H9 (cell line): ENCODE data around the gene E2F4. TPM values are rescaled to one million over a fixed set of nuclear protein-coding genes. Genes with fewer than 3 reads are reported as not detected.
A peak's percentile ranks its signal among the peaks of the same experiment; 100 is the strongest.

Source experiments
- DNase-seq: peaks from one replicate; pipeline ENCODE4 v3.0.0-alpha.2; 2017
- H2AFZ ChIP-seq: one replicate; pipeline ENCODE4 v1.6.1; 2013; ENCODE audit warnings: mild to moderate bottlenecking, low read length, control low read depth, moderate library complexity
- H2AK5ac ChIP-seq: 2 replicates; pipeline ENCODE4 v1.6.1; 2013; ENCODE audit warnings: low read length, control low read depth, mixed read lengths; ENCODE audit not compliant: insufficient read length
- H2BK120ac ChIP-seq: one replicate; pipeline ENCODE4 v1.6.1; 2013; ENCODE audit warnings: low read depth, mild to moderate bottlenecking, low read length, control low read depth, inconsistent platforms; ENCODE audit not compliant: poor library complexity, severe bottlenecking
- H2BK12ac ChIP-seq: 2 replicates; pipeline ENCODE4 v1.6.1; 2013; ENCODE audit warnings: low read length, control low read depth, mixed read lengths, low read depth; ENCODE audit not compliant: insufficient read length
- H2BK15ac ChIP-seq: 2 replicates; pipeline ENCODE4 v1.6.1; 2013; ENCODE audit warnings: low read depth, low read length, control low read depth
- H2BK20ac ChIP-seq: one replicate; pipeline ENCODE4 v1.6.1; 2013; ENCODE audit warnings: low read depth, mild to moderate bottlenecking, low read length, control low read depth, inconsistent platforms; ENCODE audit not compliant: poor library complexity, severe bottlenecking
- H2BK5ac ChIP-seq: 2 replicates; pipeline ENCODE4 v1.6.1; 2013; ENCODE audit warnings: low read length, control low read depth, mixed read lengths; ENCODE audit not compliant: insufficient read length
- H3K14ac ChIP-seq: 2 replicates; pipeline ENCODE4 v1.6.1; 2013; ENCODE audit warnings: low read length, control low read depth; ENCODE audit not compliant: insufficient read depth
- H3K18ac ChIP-seq: 2 replicates; pipeline ENCODE4 v1.6.1; 2013; ENCODE audit warnings: low read depth, mild to moderate bottlenecking, mixed read lengths, low read length, control low read depth; ENCODE audit not compliant: insufficient read length
- H3K23ac ChIP-seq: 2 replicates; pipeline ENCODE4 v1.6.1; 2013; ENCODE audit warnings: low read length, control low read depth, mixed read lengths, low read depth; ENCODE audit not compliant: insufficient read length
- H3K23me2 ChIP-seq: 2 replicates; pipeline ENCODE4 v1.6.1; 2013; ENCODE audit warnings: low read depth, mild to moderate bottlenecking, mixed read lengths, low read length, control low read depth; ENCODE audit not compliant: insufficient read length, poor library complexity, severe bottlenecking
- H3K27ac ChIP-seq: 2 replicates; pipeline ENCODE4 v1.5.1; 2013; ENCODE audit warnings: low read length, control low read depth, mixed read lengths, low read depth; ENCODE audit not compliant: insufficient read length
- H3K27me3 ChIP-seq: 2 replicates; pipeline ENCODE4 v1.6.1; 2013; ENCODE audit warnings: low read length, control low read depth, inconsistent platforms; ENCODE audit not compliant: insufficient read depth
- H3K4ac ChIP-seq: 2 replicates; pipeline ENCODE4 v1.6.1; 2013; ENCODE audit warnings: low read depth, mild to moderate bottlenecking, control low read depth, inconsistent platforms, low read length, moderate library complexity
- H3K4me1 ChIP-seq: 2 replicates; pipeline ENCODE4 v1.6.1; 2013; ENCODE audit warnings: low read length, control low read depth, inconsistent platforms; ENCODE audit not compliant: insufficient read depth
- H3K4me2 ChIP-seq: 2 replicates; pipeline ENCODE4 v1.6.1; 2013; ENCODE audit warnings: low read length, control low read depth, mixed read lengths; ENCODE audit not compliant: insufficient read length, insufficient read depth
- H3K56ac ChIP-seq: 2 replicates; pipeline ENCODE4 v1.6.1; 2013; ENCODE audit warnings: low read depth, mild to moderate bottlenecking, mixed read lengths, low read length, control low read depth; ENCODE audit not compliant: insufficient read length
- H3K79me1 ChIP-seq: 2 replicates; pipeline ENCODE4 v1.6.1; 2013; ENCODE audit warnings: low read depth, mild to moderate bottlenecking, moderate library complexity, low read length, control low read depth, inconsistent platforms; ENCODE audit not compliant: insufficient read depth, poor library complexity, severe bottlenecking
- H3K79me2 ChIP-seq: 2 replicates; pipeline ENCODE4 v1.6.1; 2013; ENCODE audit warnings: low read length, control low read depth, inconsistent platforms; ENCODE audit not compliant: insufficient read depth
- H3K9ac ChIP-seq: 2 replicates; pipeline ENCODE4 v1.6.1; 2013; ENCODE audit warnings: low read length, control low read depth, mixed read lengths; ENCODE audit not compliant: insufficient read length; ENCODE audit errors: extremely low read depth
- H3K9me3 ChIP-seq: one replicate; pipeline ENCODE4 v1.6.1; 2013; ENCODE audit warnings: low read depth, low read length, inconsistent platforms; ENCODE audit not compliant: control insufficient read depth
- H3T11ph ChIP-seq: one replicate; pipeline ENCODE4 v1.6.1; 2013; ENCODE audit warnings: mild to moderate bottlenecking, low read length, control low read depth, inconsistent platforms
- H4K20me1 ChIP-seq: one replicate; pipeline ENCODE4 v1.6.1; 2013; ENCODE audit not compliant: control insufficient read depth, insufficient read length, insufficient read depth
- H4K5ac ChIP-seq: 2 replicates; pipeline ENCODE4 v1.6.1; 2013; ENCODE audit warnings: low read depth, mild to moderate bottlenecking, mixed read lengths, low read length, control low read depth; ENCODE audit not compliant: insufficient read length
- H4K8ac ChIP-seq: replicated peaks from 2 replicates; pipeline ENCODE4 v1.6.1; 2013; ENCODE audit warnings: low read length, control low read depth, mixed read lengths, low read depth; ENCODE audit not compliant: insufficient read length
- H4K91ac ChIP-seq: 2 replicates; pipeline ENCODE4 v1.6.1; 2013; ENCODE audit warnings: low read depth, mild to moderate bottlenecking, moderate library complexity, mixed read lengths, low read length, control low read depth; ENCODE audit not compliant: insufficient read length
- H3K27ac Mint-ChIP-seq, 3 experiments: 2 replicates in 2 of 3; 3 replicates in 1 of 3; pipeline ENCODE4 v1.8.0; 2020 to 2021; ENCODE audit warnings: mixed read lengths in 3 of 3, mild to moderate bottlenecking in 1 of 3, moderate library complexity in 1 of 3
- H3K27me3 Mint-ChIP-seq: 2 replicates; pipeline ENCODE4 v1.8.0; 2021; ENCODE audit warnings: low read depth, mild to moderate bottlenecking, moderate library complexity, mixed read lengths
- H3K36me3 Mint-ChIP-seq, 3 experiments: 2 replicates in 2 of 3; 3 replicates in 1 of 3; pipeline ENCODE4 v1.8.0; 2020 to 2021; ENCODE audit warnings: low read depth in 3 of 3, mixed read lengths in 3 of 3; ENCODE audit not compliant: insufficient read depth in 1 of 3
- H3K4me1 Mint-ChIP-seq, 2 experiments: 2 replicates each; pipeline ENCODE4 v1.8.0; 2020; ENCODE audit warnings: mixed read lengths in 2 of 2
- H3K4me3 Mint-ChIP-seq, 2 experiments: 2 replicates in 1 of 2; 3 replicates in 1 of 2; pipeline ENCODE4 v1.8.0; 2020 to 2021; ENCODE audit warnings: mild to moderate bottlenecking in 2 of 2, mixed read lengths in 2 of 2, moderate library complexity in 1 of 2
- H3K9me3 Mint-ChIP-seq, 2 experiments: 2 replicates in 1 of 2; 3 replicates in 1 of 2; pipeline ENCODE4 v1.8.0; 2020; ENCODE audit warnings: mild to moderate bottlenecking in 2 of 2, mixed read lengths in 2 of 2, moderate library complexity in 1 of 2
- CTCF ChIP-seq: fragments of 200-600 bp; sonication (generic); conservative IDR thresholded peaks from 3 replicates; pipeline ENCODE4 v1.8.0; 2021; ENCODE audit warnings: antibody characterized with exemption, mild to moderate bottlenecking
- WGBS: extraction: QIAGEN DNeasy Blood & Tissue Kit; methylation state at CpG from one replicate; pipeline ENCODE4 v1.1.7; 2013; ENCODE audit warnings: missing lambda C conversion rate, low lambda C conversion rate, mixed read lengths; ENCODE audit not compliant: insufficient read length; ENCODE audit errors: extremely low coverage; 5-methylcytosine and 5-hydroxymethylcytosine counted together
- total RNA-seq: library from RNA; stranded (reverse); gene quantifications from 2 replicates; pipeline ENCODE4 v1.2.1, GENCODE V29; 2021

The E2F4 gene
- total RNA-seq, 1 experiment from 2014 or later, result 116 TPM

DNA sequence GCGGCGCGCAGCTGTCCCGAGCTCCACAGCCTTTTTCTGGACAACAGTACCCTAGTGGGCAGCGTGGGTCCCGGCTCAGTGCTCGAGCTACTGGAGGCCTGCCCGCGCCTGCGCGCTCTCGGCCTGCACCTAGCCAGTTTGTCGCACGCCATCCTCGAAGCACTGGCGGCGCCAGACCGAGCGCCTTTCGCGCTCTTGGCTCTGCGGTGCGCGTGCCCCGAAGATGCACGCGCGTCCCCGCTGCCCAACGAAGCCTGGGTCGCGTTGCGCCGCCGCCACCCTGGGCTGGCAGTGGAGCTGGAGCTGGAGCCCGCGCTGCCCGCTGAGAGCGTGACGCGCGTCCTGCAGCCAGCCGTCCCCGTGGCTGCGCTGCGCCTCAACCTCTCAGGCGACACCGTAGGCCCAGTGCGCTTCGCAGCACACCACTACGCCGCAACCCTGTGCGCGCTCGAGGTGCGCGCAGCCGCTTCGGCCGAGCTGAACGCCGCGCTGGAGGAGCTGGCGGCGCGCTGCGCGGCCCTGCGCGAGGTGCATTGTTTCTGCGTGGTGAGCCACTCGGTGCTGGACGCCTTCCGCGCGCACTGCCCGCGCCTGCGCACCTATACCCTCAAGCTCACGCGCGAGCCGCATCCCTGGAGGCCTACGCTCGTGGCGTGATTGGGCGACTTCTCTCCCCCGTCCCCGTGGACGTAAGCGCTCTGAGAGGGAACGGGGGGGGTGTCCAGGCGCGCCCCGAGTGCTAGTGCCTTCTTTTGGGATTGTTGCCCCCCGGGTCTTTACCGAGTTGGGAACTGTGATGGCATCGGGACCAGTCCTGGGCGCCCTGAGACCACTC lies 28.6 kb upstream of the E2F4 start:
- Histone ChIP-seq H3K4me1 (no peaks in the 10 kb centered on the region), H3T11ph (no peak overlapping the region), H3K18ac (no peak overlapping the region), H2BK5ac (no peak overlapping the region), H2BK20ac (no peak overlapping the region), H3K27ac (no peak overlapping the region), H2AFZ (no peak overlapping the region), H4K5ac (no peak overlapping the region), H3K9me3 (no peaks in the 10 kb centered on the region), H3K4me2 (peak overlapping the region; percentile 20), H3K23ac (no peak overlapping the region), H3K4ac (no peak overlapping the region), H4K8ac (no peak overlapping the region), H3K56ac (no peak overlapping the region), H4K20me1 (no peaks in the 10 kb centered on the region), H2BK15ac (no peak overlapping the region), H4K91ac (no peak overlapping the region), H2BK12ac (no peak overlapping the region), H3K27me3 (peaks cover 95% of the 10 kb centered on the region), H2BK120ac (no peak overlapping the region), H3K14ac (no peak overlapping the region), H3K79me2 (no peaks in the 10 kb centered on the region), H3K23me2 (peaks cover 14% of the 10 kb centered on the region), H2AK5ac (no peak overlapping the region), H3K9ac (no peak overlapping the region), H3K79me1 (no peaks in the 10 kb centered on the region)
- H3K27ac Mint-ChIP-seq, result no peak overlapping the region
- DNase-seq, result no peak
- peaks cover 3 to 5% of the 10 kb centered on the region in 2 experiments; a peak in 3 of 5 replicates for H3K9me3 Mint-ChIP-seq
- H3K36me3 Mint-ChIP-seq, result no peaks in the 10 kb centered on the region; a peak in 1 of 7 replicates
- no CpG with 5 or more reads among the region's 99 CpGs for WGBS
- no peak for TF ChIP-seq CTCF
- H3K4me1 Mint-ChIP-seq, result peaks cover 14 to 49% of the 10 kb centered on the region in 2 experiments
- H3K4me3 Mint-ChIP-seq, result peak overlapping the region; percentile 30 to 74
- peaks cover 99% of the 10 kb centered on the region for H3K27me3 Mint-ChIP-seq
